Measurements from ENCODE around the gene BMPR1A.

- no peak for TF ChIP-seq CTCF (IDR thresholded peaks at IDR 0.05)
- no peak for TF ChIP-seq POLR2A (IDR thresholded peaks at IDR 0.05)
Measured at GRCh38 chr10:86726677-86726999, 29.8 kb upstream of the BMPR1A start.
